Activated T-cell treated with anti-CD3 and anti-CD28 coated beads, Interleukin-2, amount 50 U/mL, for 72 hours (primary cell): ENCODE data around the gene SPTSSA. TPM values are rescaled to one million over a fixed set of nuclear protein-coding genes. Genes with fewer than 3 reads are reported as not detected.
"Not testable (repeated sequence)": the region's sequence is repeated elsewhere in the genome, so short reads cannot be mapped to it uniquely, and the experiment has no call there.

Source experiments
- ATAC-seq, 2 donors: fragments of 150-1000 bp; cut with Tn5 transposase; replicated peaks in 1 of 2; 2 replicates each; pipeline ENCODE4 v1.10.0; 2021; ENCODE audit warnings: moderate library complexity in 2 of 2, mild to moderate bottlenecking in 1 of 2
- DNase-seq, 2 donors: peaks; one replicate each; pipeline ENCODE4 v3.0.0; 2021 to 2022; ENCODE audit warnings: mixed read lengths in 1 of 2
- H3K27ac Mint-ChIP-seq: one replicate; pipeline ENCODE4 v1.8.0; 2022; ENCODE audit warnings: mild to moderate bottlenecking, moderate library complexity, mixed read lengths
- H3K27me3 Mint-ChIP-seq: one replicate; pipeline ENCODE4 v1.8.0; 2022; ENCODE audit warnings: low read depth, mixed read lengths
- H3K36me3 Mint-ChIP-seq, 2 donors: one replicate each; pipeline ENCODE4 v1.8.0; 2022; ENCODE audit warnings: mixed read lengths in 2 of 2, mild to moderate bottlenecking in 1 of 2; ENCODE audit not compliant: insufficient read depth in 2 of 2
- H3K4me1 Mint-ChIP-seq: one replicate; pipeline ENCODE4 v1.8.0; 2022; ENCODE audit warnings: low read depth, mixed read lengths
- H3K4me3 Mint-ChIP-seq, 2 donors: one replicate each; pipeline ENCODE4 v1.8.0; 2022; ENCODE audit warnings: mild to moderate bottlenecking in 2 of 2, mixed read lengths in 2 of 2, moderate library complexity in 2 of 2
- H3K9me3 Mint-ChIP-seq, 2 donors: one replicate each; pipeline ENCODE4 v1.8.0; 2022; ENCODE audit warnings: mixed read lengths in 2 of 2
- total RNA-seq, 2 donors: library from RNA; stranded (reverse); gene quantifications; one replicate each; pipeline ENCODE4 v1.2.3, GENCODE V29; 2022

The SPTSSA gene
- total RNA-seq, 2 donors from 2014 or later: 7.3 to 8.1 TPM

GRCh38 chr14:34488528-34488927 lies 26.5 kb upstream of the SPTSSA start:
- Mint-ChIP-seq H3K27me3 (no peaks in the 10 kb centered on the region), H3K27ac (no peak overlapping the region), H3K36me3 (no peaks in the 10 kb centered on the region), H3K4me1 (no peaks in the 10 kb centered on the region), H3K9me3 (no peaks in the 10 kb centered on the region), H3K4me3 (no peak overlapping the region)
- no peak for ATAC-seq
- DNase-seq: no peak

DNA sequence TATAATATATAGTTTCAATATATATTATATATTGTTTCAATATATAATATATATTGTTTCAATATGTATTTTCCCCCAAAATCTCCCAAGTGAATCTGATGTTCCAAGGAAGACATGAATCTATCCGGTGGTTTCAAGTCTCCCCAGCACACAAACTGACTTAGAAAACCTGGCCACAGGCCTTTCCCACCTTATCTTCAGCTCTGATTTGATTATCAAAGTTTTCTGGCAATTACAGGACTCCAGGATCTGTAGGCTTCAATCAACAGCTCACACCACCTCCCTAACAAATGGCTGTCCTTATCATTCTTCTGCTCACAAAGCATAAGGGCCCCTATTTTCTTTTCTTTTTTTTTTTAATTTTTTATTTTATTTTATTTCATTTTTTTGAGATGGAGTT lies 22.7 kb upstream of the SPTSSA start:
- DNase-seq: no peak
- H3K27me3 Mint-ChIP-seq: no peaks in the 10 kb centered on the region
- H3K4me3 Mint-ChIP-seq: no peak overlapping the region
- no peaks in the 10 kb centered on the region for H3K4me1 Mint-ChIP-seq
- no peaks in the 10 kb centered on the region for H3K36me3 Mint-ChIP-seq
- no peak for ATAC-seq
- H3K27ac Mint-ChIP-seq: no peak overlapping the region
- no peaks in the 10 kb centered on the region for H3K9me3 Mint-ChIP-seq

GRCh38 chr14:34482463-34482862 lies 20.4 kb upstream of the SPTSSA start:
- Mint-ChIP-seq H3K4me1 (no peaks in the 10 kb centered on the region), H3K4me3 (no peak overlapping the region), H3K27me3 (no peaks in the 10 kb centered on the region), H3K36me3 (no peaks in the 10 kb centered on the region), H3K9me3 (no peaks in the 10 kb centered on the region), H3K27ac (no peak overlapping the region)
- no peak for DNase-seq
- no peak for ATAC-seq

GRCh38 chr14:34479694-34480093 lies 17.7 kb upstream of the SPTSSA start:
- Mint-ChIP-seq H3K4me1 (no peaks in the 10 kb centered on the region), H3K9me3 (no peaks in the 10 kb centered on the region), H3K4me3 (no peak overlapping the region), H3K36me3 (no peaks in the 10 kb centered on the region), H3K27ac (no peak overlapping the region), H3K27me3 (no peaks in the 10 kb centered on the region)
- ATAC-seq (no peak), DNase-seq (no peak)

DNA sequence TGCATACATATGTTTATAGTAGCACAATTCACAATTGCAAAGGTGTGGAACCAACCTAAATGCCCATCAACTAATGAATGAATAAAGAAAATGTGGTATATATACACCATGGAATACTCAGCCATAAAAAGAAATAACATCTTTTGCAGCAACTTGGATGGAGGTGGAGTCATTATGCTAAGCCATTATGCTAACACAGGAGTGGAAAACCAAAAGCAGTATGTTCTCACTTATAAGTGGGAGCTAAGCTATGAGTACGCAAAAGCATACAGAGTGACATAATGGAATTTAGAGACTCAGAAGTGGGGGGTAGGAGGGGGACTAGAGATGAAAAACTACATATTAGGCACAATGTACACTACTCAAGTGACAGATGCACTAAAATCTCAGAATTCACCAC lies 16.2 kb upstream of the SPTSSA start:
- ATAC-seq: no peak
- Mint-ChIP-seq H3K27ac (no peak overlapping the region), H3K27me3 (no peaks in the 10 kb centered on the region), H3K4me3 (no peak overlapping the region), H3K36me3 (no peaks in the 10 kb centered on the region), H3K4me1 (no peaks in the 10 kb centered on the region), H3K9me3 (no peaks in the 10 kb centered on the region)
- DNase-seq: no peak

GRCh38 chr14:34476036-34476435 lies 14.0 kb upstream of the SPTSSA start:
- not testable (repeated sequence) for H3K27ac Mint-ChIP-seq, H3K9me3 Mint-ChIP-seq, DNase-seq, H3K4me1 Mint-ChIP-seq, ATAC-seq, H3K27me3 Mint-ChIP-seq, H3K4me3 Mint-ChIP-seq, H3K36me3 Mint-ChIP-seq

DNA sequence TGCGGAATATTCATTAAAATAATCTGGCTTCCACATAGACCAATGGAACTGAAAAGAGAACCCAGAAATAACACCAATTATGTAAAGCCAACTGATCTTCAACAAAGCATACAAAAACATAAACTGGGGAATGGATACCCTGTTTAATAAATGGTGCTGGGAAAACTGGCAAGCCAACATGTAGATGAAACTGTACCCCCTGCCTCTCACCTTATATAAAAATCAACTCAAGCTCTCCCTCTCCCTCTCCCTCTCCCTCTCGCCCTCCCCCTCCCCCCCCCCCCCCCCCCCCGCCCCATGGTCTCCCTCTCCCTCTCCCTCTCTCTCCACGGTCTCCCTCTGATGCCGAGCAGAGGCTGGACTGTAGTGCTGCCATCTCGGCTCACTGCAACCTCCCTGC lies 13.1 kb upstream of the SPTSSA start:
- no peak overlapping the region for H3K27ac Mint-ChIP-seq
- no peak overlapping the region for H3K4me3 Mint-ChIP-seq
- H3K36me3 Mint-ChIP-seq: no peaks in the 10 kb centered on the region
- DNase-seq: no peak
- no peaks in the 10 kb centered on the region for H3K9me3 Mint-ChIP-seq
- no peak for ATAC-seq
- H3K27me3 Mint-ChIP-seq: no peaks in the 10 kb centered on the region
- no peaks in the 10 kb centered on the region for H3K4me1 Mint-ChIP-seq

GRCh38 chr14:34474187-34474679 lies 12.2 kb upstream of the SPTSSA start:
- no peak overlapping the region for H3K27ac Mint-ChIP-seq
- H3K9me3 Mint-ChIP-seq: no peaks in the 10 kb centered on the region
- no peaks in the 10 kb centered on the region for H3K27me3 Mint-ChIP-seq
- H3K36me3 Mint-ChIP-seq: no peaks in the 10 kb centered on the region
- ATAC-seq (no peak), DNase-seq (no peak)
- no peaks in the 10 kb centered on the region for H3K4me1 Mint-ChIP-seq
- H3K4me3 Mint-ChIP-seq: no peak overlapping the region

DNA sequence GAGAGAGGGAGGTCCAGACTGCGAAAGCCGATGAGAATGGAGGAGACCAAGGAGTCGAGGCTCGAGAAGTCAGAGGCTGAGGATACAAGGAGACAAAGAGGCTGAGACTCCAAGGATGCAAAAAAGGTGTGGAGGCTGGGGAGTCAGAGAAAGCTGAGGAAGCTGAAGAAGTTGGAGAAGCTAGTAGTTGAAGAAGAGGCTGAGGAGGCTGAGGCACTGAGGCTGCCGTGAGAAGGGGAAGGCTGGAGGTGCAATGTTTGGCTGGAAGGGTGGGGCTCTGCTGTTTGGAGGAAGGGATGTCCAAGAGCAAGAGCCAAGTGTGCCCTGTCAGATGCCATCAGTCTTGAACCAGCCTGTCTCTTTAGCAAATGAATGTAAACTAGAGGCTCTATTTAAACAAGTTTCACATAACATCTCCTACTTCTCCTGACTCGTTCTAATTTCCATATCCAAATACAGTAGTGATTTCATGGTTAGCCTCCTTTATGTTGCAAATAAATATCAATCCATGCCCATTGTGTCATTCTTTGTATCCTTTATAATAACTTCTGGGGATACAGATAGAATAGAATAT lies 10.8 kb upstream of the SPTSSA start:
- Mint-ChIP-seq H3K9me3 (no peaks in the 10 kb centered on the region), H3K27ac (no peak overlapping the region), H3K4me3 (no peak overlapping the region), H3K36me3 (no peaks in the 10 kb centered on the region), H3K27me3 (no peaks in the 10 kb centered on the region), H3K4me1 (no peaks in the 10 kb centered on the region)
- no peak for ATAC-seq
- no peak for DNase-seq

DNA sequence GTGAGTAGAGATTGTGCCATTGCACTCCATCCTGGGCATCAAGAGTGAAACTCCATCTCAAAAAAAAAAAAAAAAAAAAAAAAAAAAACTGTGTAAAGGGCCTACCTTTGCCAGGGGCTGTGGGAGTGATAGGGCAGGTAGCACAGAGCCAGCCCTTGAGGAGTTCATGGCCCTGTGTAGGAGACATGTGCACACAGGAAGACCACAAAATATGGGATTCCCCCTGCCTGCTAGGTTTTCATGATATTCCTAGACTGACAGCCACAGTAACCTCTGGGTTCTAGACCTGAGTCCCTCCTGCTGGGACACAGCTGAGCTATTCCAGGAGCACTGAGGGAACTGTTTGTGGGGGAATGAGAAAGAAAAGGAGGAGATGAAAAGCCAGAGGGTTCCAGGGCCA lies 8.3 kb upstream of the SPTSSA start:
- H3K27ac Mint-ChIP-seq: no peak overlapping the region
- no peak for DNase-seq
- ATAC-seq: no peak
- no peaks in the 10 kb centered on the region for H3K27me3 Mint-ChIP-seq
- H3K4me3 Mint-ChIP-seq: no peak overlapping the region
- no peaks in the 10 kb centered on the region for H3K36me3 Mint-ChIP-seq
- no peaks in the 10 kb centered on the region for H3K9me3 Mint-ChIP-seq
- no peaks in the 10 kb centered on the region for H3K4me1 Mint-ChIP-seq

GRCh38 chr14:34466691-34467090 lies 4.7 kb upstream of the SPTSSA start:
- no peak for ATAC-seq
- DNase-seq: no peak
- no peaks in the 10 kb centered on the region for H3K36me3 Mint-ChIP-seq
- H3K9me3 Mint-ChIP-seq: no peaks in the 10 kb centered on the region
- no peak overlapping the region for H3K4me3 Mint-ChIP-seq
- no peak overlapping the region for H3K27ac Mint-ChIP-seq
- H3K4me1 Mint-ChIP-seq: no peaks in the 10 kb centered on the region
- H3K27me3 Mint-ChIP-seq: no peaks in the 10 kb centered on the region

- Mint-ChIP-seq H3K27me3 (no peaks in the 10 kb centered on the region), H3K27ac (no peak overlapping the region), H3K4me1 (peaks cover 13% of the 10 kb centered on the region), H3K4me3 (no peak overlapping the region), H3K9me3 (no peaks in the 10 kb centered on the region), H3K36me3 (no peaks in the 10 kb centered on the region)
- DNase-seq (no peak), ATAC-seq (no peak)
Observed at GRCh38 chr14:34465069-34465859, 3.2 kb upstream of the SPTSSA start.

GRCh38 chr14:34463598-34463961 lies 1.5 kb upstream of the SPTSSA start:
- no peak overlapping the region for H3K4me3 Mint-ChIP-seq
- DNase-seq (no peak), ATAC-seq (no peak)
- peaks cover 16% of the 10 kb centered on the region for H3K4me1 Mint-ChIP-seq
- no peak overlapping the region for H3K27ac Mint-ChIP-seq
- no peaks in the 10 kb centered on the region for H3K27me3 Mint-ChIP-seq
- no peaks in the 10 kb centered on the region for H3K36me3 Mint-ChIP-seq
- H3K9me3 Mint-ChIP-seq: no peaks in the 10 kb centered on the region
